Stimulated activated naive CD8-positive, alpha-beta T cell treated with anti-CD3 and anti-CD28 coated beads, Interleukin-15, Interleukin-2, amounts not matched to agents 100 U/mL and 50 U/mL, for 24 hours (primary cell): ENCODE data around the gene ARHGEF5.
A peak's percentile ranks its signal among the peaks of the same experiment; 100 is the strongest.
"Not testable (repeated sequence)": the region's sequence is repeated elsewhere in the genome, so short reads cannot be mapped to it uniquely, and the experiment has no call there.

ENCODE experiments used
- ATAC-seq: fragments of 150-1000 bp; cut with Tn5 transposase; one replicate; pipeline ENCODE4 v1.10.0; 2021
- DNase-seq: peaks from one replicate; pipeline ENCODE4 v3.0.0; 2021

Gene ARHGEF5

GRCh38 chr7:144355176-144355822 lies at the start of gene ARHGEF5:
Gene ARHGEF5 (plus strand): TSS chr7:144355402. CDS start chr7:144362670, 7,268 bp downstream.
- DNase-seq: not testable (repeated sequence)
- ATAC-seq: peak; percentile 73

- DNase-seq, ATAC-seq: not testable (repeated sequence)
Observed at GRCh38 chr7:144309702-144310101, 45.5 kb upstream of the ARHGEF5 start.

DNA sequence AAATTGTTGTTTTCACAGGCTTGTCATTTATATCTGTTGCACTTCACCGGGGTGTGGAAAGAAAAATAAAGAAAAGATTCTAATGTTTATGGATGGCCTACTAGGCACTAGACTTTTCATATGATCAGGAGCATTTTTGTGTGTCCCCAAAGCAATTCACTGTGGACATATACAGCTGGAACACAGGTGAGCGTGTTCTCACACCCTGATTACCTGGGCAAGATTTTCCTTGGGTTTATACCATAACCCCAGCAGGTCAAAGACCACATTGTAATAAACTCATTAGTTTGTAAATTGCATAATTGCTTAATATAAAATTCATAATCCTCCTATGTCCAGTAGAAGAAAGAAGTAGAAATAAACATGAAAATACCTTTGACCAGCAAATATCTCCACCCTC lies 44.0 kb upstream of the ARHGEF5 start:
- not testable (repeated sequence) for ATAC-seq

GRCh38 chr7:144311872-144312469 lies 43.2 kb upstream of the ARHGEF5 start, which contains the start of gene OR2A1:
Gene OR2A1 (plus strand): TSS chr7:144312419. CDS start chr7:144318125, 5,706 bp downstream.
- not testable (repeated sequence) for DNase-seq, ATAC-seq

More for the DNA sequence above, 44.0 kb upstream of the ARHGEF5 start:
- not testable (repeated sequence) for DNase-seq

GRCh38 chr7:144317537-144317936 lies 37.7 kb upstream of the ARHGEF5 start:
- not testable (repeated sequence) for DNase-seq, ATAC-seq

DNA sequence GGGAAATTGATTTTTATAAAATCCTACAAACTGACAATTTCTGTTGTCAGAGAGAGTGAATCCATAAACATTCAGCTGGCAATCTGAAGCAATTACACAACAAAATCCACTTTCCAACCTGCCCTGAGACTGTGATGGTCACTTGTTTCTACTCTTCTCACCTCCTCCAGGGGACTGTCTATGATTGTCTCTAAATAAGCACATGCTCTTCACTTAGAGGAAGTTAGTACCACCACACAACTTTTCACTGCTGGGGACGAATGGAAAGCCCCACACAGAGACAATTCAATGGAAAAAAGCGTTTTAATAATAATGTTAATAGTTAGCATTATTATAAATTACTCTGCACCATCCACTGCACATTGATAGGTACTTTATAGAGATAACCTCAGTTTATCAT lies 35.7 kb upstream of the ARHGEF5 start:
- ATAC-seq, DNase-seq: not testable (repeated sequence)

DNA sequence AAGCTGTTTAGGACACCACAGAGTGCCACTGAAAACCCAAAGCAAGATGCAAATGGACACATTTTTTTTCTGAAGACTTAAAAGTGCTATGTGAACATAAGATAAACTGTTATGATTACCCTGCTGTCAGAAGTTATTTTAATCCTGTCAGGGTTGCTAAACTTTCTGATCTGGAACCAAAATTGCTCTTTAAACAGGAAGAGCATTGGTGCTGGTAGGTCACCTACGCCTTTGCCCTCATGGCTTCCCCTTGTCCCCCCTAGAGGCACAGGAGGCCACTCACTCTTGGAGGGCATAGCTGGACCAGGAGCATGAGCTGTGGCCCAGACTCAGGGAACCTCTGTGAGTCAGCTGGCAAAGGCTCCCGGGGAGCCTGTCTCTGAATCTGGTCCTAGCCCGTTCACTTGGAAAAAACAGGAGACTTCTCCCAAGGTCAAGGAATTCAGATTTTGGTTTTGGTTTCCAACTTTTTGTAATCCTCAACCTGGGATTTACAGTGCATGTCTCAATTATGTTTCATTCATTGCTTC lies 33.5 kb upstream of the ARHGEF5 start:
- DNase-seq, ATAC-seq: not testable (repeated sequence)

- not testable (repeated sequence) for ATAC-seq, DNase-seq
Observed at GRCh38 chr7:144323359-144323758, 31.8 kb upstream of the ARHGEF5 start.

GRCh38 chr7:144325868-144326267 lies 29.3 kb upstream of the ARHGEF5 start:
- not testable (repeated sequence) for ATAC-seq, DNase-seq

- not testable (repeated sequence) for DNase-seq, ATAC-seq
Observed at GRCh38 chr7:144330044-144330443, 25.2 kb upstream of the ARHGEF5 start.

GRCh38 chr7:144331221-144331995 lies 23.8 kb upstream of the ARHGEF5 start:
- peak; percentile 19 for ATAC-seq

GRCh38 chr7:144331996-144332288 lies 23.3 kb upstream of the ARHGEF5 start:
- not testable (repeated sequence) for ATAC-seq, DNase-seq

More at GRCh38 chr7:144331221-144331995, 23.8 kb upstream of the ARHGEF5 start:
- DNase-seq: not testable (repeated sequence)

DNA sequence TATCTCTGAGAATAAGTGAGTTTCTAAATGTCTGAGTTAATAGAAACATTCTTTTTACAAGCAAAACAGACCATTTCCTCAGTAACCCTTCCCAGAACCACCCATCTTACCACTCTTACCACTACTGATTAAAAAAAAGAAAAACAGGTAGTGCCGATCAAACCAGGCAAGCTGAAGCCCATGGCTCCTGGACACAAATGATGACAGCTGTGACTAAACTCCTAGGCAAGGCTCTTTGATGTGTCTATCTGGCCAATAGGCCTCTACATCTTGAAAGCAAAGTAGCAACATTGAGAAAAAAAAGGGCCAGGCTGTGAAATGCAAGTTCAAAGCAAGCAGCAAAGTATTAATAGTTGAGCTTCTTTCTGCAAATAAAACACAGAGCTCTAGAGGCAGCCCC lies 6.6 kb upstream of the ARHGEF5 start:
- not testable (repeated sequence) for ATAC-seq, DNase-seq

- ATAC-seq, DNase-seq: not testable (repeated sequence)
Observed at GRCh38 chr7:144351667-144352066, 3.5 kb upstream of the ARHGEF5 start.

DNA sequence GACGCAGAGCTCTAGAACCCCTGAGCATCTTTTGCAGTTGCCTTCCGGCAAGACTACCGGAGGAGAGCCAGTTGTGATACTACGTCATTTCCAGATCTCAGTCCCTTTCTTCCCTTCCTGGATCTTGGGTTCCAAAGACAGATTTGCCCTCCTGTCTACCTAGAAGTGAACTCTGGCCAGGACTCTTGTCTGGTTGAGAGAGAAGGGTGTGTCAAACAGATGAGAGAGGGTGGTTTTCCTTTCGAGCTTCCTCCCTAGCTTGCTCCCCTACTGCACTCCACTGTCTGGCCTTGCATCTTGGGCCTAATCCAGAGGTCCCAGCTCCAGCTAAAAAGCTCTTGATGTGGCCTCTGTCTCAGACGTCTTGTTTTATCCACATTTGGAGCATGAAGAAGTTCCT lies 983 bp downstream of the ARHGEF5 start:
- ATAC-seq: not testable (repeated sequence)

GRCh38 chr7:144356860-144357259 lies 1.7 kb downstream of the ARHGEF5 start:
- ATAC-seq, DNase-seq: not testable (repeated sequence)

More for the DNA sequence above, 983 bp downstream of the ARHGEF5 start:
- DNase-seq: not testable (repeated sequence)

DNA sequence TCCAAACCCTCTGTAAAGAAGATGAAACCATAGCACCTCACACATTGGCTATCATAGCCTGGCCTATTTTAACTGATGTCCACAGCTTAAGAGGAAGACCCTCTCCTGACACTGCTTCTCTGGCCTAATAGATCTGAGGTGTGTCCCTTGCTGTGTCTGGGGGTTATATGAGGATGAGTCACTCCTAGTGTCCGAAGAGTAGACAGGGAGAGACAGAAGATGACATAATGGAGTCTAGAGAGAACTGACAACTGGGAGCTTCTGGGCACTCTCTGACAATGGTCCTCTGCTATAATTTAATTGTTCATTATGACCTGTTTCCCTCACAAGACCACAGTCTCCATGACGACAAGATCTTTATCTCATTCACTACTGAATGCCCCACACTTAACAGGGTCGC lies 6.9 kb downstream of the ARHGEF5 start:
- DNase-seq, ATAC-seq: not testable (repeated sequence)

DNA sequence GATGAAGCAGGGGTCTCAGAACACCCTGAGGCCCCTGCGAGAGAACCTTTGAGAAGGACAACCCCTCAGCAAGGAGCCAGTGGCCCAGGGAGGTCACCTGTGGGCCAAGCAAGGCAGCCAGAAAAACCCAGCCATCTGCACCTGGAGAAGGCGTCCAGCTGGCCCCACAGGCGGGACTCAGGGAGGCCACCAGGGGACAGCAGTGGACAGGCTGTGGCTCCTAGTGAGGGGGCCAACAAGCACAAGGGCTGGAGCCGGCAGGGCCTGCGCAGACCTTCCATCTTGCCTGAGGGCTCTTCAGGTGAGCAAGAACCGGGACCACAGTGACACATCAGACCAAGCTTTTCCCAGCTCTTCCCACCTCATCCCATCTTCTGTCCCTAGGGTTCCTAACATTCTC lies 10.3 kb downstream of the ARHGEF5 start:
- not testable (repeated sequence) for ATAC-seq, DNase-seq

GRCh38 chr7:144367250-144367649 lies 12.0 kb downstream of the ARHGEF5 start:
- ATAC-seq, DNase-seq: not testable (repeated sequence)

DNA sequence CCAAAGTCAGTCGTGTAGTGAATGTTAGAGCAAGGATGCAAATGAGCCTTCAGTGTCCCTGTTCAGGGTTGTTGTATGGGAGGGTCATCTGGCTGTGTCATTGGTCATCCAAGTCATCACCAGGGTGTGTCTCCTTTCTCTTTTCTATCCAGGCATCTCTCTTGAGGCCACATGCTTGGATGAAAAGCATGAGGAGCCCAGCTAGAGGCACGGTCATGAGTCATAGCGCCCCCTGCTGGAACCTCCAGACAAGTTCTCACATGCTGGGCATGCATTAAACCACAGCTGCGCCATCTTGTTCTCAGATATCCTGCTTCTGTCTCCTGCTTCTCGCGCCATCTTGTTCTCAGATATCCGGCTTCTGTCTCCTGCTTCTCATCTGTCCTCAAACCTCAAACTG lies 14.0 kb downstream of the ARHGEF5 start:
- DNase-seq, ATAC-seq: not testable (repeated sequence)

DNA sequence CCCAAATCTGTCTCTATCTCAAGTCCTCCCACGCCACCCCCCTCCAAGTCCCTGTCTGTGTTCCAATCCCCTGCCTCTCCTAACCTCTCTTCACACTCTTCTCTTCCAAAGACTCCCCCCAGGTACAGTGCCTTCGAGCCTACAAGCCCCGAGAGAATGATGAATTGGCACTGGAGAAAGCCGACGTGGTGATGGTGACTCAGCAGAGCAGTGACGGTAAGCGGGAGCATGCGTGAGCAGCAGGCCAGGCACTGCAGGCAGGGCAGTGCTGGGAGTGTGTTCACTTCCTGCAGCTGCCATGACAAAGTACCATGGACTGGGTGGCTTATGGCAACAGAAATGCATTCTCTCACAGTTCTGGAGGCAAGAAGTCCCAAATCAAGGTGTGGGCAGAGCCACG lies 23.4 kb downstream of the ARHGEF5 start:
- no peak for ATAC-seq
- no peak for DNase-seq

DNA sequence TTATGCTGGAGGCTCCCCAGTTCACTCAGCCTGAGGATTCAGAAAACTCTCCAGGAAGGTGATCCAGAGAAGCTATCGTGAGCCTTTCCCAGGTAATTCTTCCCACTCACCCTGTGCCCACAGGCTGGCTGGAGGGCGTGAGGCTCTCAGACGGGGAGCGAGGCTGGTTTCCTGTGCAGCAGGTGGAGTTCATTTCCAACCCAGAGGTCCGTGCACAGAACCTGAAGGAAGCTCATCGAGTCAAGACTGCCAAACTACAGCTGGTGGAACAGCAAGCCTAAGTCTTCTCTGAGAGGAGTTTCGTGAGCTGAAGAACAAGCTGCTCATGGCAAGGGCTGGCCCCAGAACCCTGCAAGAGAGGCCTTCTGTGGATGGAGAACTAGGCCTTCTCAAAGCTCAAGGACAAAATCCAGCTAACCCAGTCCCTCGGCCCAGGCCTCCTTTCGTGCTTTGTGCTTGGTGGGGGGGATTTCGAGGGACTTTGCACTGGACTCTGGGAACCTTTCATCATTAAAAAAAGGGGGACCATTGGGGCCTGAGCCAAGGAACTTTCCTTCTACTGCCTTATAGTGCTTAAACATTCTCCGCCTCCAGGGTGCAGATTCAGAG lies 24.7 kb downstream of the ARHGEF5 start:
- ATAC-seq (no peak), DNase-seq (no peak)
